Glomerular visceral epithelial cell (primary cell): ENCODE results near the gene TAF3.

Source experiments
- DNase-seq: peaks from one replicate; pipeline ENCODE4 v3.0.0-alpha.2; 2016; ENCODE audit errors: extremely low spot score

Gene TAF3

GRCh38 chr10:8044908-8045725 is 226.8 kb downstream of the TAF3 start:
- DNase-seq: no peak

- no peak for DNase-seq
Measured at GRCh38 chr10:8045726-8046494, 227.6 kb downstream of the TAF3 start.

GRCh38 chr10:8047452-8048280 is 229.4 kb downstream of the TAF3 start:
- DNase-seq: no peak

- no peak for DNase-seq
Measured at GRCh38 chr10:8048281-8049008, 230.1 kb downstream of the TAF3 start.

GRCh38 chr10:8049045-8049864 is 230.9 kb downstream of the TAF3 start:
- no peak for DNase-seq

- DNase-seq: no peak
Measured at GRCh38 chr10:8049865-8050555, 231.7 kb downstream of the TAF3 start.

GRCh38 chr10:8050556-8051108 is 232.3 kb downstream of the TAF3 start:
- no peak for DNase-seq

GRCh38 chr10:8051109-8051821 is 233.0 kb downstream of the TAF3 start:
- no peak for DNase-seq

GRCh38 chr10:8051851-8052257 is 233.5 kb downstream of the TAF3 start:
- no peak for DNase-seq

GRCh38 chr10:8052341-8052955 is 234.1 kb downstream of the TAF3 start:
- DNase-seq: no peak

GRCh38 chr10:8052956-8053445 is 234.7 kb downstream of the TAF3 start:
- DNase-seq: no peak

- peak; percentile 62 for DNase-seq
Measured at GRCh38 chr10:8053446-8054243, 235.3 kb downstream of the TAF3 start.

- no peak for DNase-seq
Measured at GRCh38 chr10:8054244-8054493, 235.9 kb downstream of the TAF3 start.

GRCh38 chr10:8054494-8055407 is 236.4 kb downstream of the TAF3 start, which contains the start of gene GATA3:
Gene GATA3, plus strand, starts transcription at chr10:8054688. Its CDS starts 968 bp downstream, at chr10:8055656.
- DNase-seq: no peak

- DNase-seq: no peak
Measured at GRCh38 chr10:8055420-8056349, 237.4 kb downstream of the TAF3 start.

GRCh38 chr10:8056378-8056777 is 238.1 kb downstream of the TAF3 start:
- DNase-seq: no peak
